ENCODE data around the gene SCLT1.

- TF ChIP-seq CTCF (IDR thresholded peaks at IDR 0.05), result no peak
- TF ChIP-seq POLR2A (IDR thresholded peaks at IDR 0.05), result no peak
Measured at GRCh38 chr4:128840711-128841318, 252.5 kb downstream of the SCLT1 start.

All from testis (tissue), 2 donors.